NCI-H510A (cell line): Measurements from ENCODE around the gene ORAI3.
A peak's percentile ranks its signal among the peaks of the same experiment; 100 is the strongest.

Experiments used
- DNase-seq: peaks from one replicate; lab custom pipeline; 2025; lab: John Stamatoyannopoulos, UW

ORAI3 gene

DNA sequence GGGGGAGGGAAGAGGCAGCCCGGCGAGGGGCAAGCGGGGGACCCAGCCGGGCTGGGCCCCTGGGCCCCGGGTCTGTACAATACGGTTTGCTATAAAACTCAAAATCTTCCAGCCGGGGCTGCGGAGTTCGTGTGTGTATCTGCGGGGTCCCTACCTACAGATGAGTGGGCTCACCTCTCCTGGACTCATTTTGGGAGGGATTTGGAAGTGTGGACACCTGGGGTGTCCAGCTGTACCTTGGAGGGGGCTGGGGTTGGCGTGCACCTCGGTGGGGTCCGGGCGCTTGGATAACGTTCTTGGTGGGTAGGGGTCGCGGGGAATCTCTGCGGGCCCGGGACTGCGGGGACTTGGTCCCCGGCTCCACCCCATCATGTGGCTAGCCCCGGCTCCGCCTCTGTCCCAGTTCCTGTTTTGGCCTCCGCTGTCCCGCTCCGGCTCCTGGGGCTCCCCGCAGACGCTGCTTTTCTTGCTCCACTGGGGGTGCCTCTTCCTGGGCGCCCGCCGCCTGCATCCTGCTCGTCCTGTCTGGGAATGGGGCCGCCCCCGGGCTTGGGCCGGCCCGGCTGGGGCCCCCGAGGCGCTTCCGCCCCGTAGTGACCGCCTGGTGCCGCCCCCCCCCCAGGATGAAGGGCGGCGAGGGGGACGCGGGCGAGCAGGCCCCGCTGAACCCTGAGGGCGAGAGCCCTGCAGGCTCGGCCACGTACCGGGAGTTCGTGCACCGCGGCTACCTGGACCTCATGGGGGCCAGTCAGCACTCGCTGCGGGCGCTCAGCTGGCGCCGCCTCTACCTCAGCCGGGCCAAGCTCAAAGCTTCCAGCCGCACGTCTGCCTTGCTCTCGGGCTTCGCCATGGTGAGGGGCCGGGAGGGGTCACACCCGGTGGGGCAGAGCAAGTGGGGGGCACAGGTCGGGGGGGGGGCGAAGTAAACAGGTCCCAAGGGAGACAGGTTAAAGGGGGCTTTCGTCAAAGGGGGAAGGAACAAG is at the start of gene ORAI3:
ORAI3 (plus strand) TSS at position 402 of the 983 bp plus-strand sequence; CDS start at position 624, 222 bp downstream.
- peak; percentile 18 for DNase-seq

DNA sequence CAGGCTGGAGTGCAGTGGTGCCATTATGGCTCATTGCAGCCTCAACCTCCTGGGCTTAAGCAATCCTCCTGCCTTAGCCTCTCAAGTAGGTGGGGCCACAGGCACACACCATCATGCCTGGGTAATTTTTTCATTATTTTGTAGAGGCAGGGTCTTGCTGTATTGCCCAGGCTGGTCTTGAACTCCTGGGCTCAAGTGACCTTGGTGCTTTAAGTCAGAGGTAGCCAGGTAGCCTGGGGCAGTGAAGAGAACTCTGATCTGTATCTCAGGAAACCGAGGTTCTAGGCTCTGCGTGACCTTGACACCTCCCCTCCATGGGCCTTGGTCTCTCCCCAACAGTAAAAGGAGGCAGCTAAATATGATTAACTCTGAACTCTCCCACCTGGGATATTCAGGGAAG is 49.1 kb upstream of the ORAI3 start:
- DNase-seq: no peak

DNA sequence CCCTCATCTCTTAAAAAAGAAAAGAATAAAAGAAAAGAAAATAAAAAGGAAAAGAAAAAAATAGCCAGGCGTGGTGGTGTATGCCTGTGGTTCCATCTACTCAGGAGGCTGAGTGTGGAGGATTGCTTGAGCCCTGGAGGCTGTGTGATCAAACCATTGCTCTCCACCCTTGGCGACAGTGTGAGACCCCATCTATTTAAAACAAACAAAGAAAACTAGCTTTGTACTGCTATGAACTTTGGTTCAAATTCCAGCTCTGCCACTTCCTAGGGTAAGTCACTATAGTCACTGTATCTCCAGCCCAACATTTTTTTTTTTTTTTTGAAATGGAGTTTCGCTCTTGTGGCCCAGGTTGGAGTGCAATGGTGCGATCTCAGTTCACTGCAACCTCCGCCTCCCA is 48.3 kb upstream of the ORAI3 start:
- no peak for DNase-seq

DNA sequence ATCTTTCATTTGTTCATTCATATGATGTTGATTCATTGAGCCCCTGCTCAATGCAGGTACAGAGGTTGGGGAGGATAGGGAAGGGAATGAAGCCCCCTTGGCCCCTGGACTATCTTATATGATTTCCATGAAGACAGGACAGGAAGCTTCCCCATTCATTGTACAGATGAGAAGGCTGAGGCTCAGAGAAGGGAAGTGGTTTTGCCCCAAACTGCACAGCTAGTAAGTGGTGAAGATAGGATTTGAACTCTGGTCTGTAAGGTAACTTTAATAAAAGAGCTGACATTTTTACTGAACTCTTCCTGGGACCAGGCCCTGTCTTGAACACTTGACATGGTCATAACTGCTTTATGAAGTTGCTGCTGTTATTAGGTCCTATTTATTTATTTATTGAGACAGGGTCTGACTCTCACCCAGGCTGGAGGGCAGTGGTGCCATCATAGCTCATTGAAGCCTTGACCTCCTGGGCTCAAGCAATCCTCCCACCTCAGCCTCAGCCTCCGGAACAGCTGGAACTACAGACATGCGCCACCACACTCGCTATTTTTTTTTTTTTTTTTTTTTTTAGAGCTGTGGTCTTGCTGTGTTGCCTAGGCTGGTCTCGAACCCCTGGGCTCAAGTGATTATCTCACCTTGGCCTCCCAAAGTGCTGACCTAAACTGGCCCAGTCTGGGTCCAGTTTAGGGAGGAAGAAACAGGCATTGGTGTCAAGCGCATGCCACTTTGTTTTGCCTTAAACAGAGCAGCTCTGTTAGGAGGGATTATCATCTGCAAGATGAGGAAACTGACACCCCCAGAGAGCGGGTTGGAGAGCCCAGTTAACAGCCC is 47.5 kb upstream of the ORAI3 start:
- DNase-seq: no peak

DNA sequence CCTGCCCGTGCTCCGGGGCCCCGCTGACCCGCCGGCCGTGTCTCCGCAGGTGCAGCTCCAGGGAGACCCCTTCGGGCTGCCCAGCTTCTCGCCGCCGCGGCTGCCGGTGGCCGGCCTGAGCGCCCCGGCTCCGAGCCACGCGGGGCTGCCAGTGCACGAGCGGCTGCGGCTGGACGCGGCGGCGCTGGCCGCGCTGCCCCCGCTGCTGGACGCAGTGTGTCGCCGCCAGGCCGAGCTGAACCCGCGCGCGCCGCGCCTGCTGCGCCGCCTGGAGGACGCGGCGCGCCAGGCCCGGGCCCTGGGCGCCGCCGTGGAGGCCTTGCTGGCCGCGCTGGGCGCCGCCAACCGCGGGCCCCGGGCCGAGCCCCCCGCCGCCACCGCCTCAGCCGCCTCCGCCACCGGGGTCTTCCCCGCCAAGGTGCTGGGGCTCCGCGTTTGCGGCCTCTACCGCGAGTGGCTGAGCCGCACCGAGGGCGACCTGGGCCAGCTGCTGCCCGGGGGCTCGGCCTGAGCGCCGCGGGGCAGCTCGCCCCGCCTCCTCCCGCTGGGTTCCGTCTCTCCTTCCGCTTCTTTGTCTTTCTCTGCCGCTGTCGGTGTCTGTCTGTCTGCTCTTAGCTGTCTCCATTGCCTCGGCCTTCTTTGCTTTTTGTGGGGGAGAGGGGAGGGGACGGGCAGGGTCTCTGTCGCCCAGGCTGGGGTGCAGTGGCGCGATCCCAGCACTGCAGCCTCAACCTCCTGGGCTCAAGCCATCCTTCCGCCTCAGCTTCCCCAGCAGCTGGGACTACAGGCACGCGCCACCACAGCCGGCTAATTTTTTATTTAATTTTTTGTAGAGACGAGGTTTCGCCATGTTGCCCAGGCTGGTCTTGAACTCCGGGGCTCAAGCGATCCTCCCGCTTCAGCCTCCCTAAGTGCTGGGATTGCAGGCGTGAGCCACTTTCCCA is 46.6 kb upstream of the ORAI3 start:
- peak; percentile 63 for DNase-seq

DNA sequence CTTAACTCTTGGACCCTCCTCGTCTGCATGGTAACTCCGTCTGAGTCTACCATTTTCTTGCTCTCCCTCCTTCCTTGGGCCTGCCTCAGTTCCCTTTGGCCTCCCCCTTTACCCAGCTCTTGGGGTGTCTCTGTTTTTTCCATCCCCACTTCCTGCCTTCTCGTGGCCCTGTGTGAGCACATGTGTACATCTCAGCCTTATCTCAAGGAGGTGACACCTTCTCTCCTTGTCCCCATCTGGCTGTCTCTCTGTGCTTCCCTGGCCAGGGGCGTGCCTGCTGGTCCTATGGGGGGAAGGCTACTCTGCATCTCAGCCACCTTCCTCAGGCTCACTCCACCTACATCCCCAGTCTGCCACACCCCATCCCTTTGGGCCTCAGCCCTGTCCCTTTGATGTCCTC is 45.9 kb upstream of the ORAI3 start:
- DNase-seq: no peak

DNA sequence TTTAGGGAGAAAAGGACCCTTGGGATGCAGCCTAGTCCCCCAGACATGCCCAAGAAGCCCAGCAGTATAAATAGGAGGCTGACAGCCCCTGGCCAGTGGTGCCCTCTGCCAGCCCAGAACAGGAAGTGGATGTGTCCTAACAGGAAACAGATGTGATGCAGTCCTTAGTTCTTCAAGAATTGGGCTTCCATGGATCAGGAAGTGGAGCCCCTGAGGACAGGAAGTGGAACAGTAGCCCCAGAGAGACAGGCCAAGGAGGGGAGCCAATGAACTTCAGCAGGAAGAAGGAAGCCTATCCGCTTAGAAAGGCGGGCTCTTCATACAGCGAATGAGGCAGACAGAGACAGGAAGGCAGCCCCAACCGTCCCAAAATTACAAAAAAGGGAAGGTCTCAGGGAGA is 45.3 kb upstream of the ORAI3 start:
- DNase-seq: no peak

DNA sequence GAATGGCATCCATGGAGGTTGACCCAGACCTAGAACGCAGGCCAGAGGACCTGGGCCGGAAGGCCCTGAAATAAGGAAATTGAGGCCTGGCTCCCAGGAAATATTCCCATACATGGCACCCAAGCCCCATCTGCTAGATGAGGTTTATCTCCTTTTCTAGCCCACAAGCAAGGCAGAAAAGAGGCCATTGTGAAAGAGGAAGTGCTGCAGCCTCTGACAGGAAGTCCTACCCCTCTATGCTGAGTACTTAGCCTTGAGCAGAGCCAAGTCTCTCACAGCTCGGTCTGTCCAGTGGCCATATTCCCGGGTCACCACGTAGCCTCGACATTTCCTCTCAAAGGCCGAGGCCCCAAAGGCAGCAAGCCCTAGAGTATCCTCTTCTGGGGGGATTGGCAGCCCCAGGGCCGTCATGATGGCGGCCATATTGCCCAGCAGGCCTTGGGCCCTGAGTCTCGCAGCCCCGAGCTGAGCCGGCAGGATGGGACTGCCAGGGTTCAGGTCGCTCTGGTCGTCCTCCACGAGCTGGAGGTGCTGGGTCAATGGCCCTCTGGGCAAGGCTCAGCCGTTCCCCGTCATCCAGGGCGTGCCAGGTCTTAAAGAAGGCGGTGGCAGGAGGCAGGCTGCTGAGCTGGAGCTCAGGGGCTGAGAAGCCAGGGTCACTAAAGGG is 44.6 kb upstream of the ORAI3 start:
- DNase-seq: no peak

DNA sequence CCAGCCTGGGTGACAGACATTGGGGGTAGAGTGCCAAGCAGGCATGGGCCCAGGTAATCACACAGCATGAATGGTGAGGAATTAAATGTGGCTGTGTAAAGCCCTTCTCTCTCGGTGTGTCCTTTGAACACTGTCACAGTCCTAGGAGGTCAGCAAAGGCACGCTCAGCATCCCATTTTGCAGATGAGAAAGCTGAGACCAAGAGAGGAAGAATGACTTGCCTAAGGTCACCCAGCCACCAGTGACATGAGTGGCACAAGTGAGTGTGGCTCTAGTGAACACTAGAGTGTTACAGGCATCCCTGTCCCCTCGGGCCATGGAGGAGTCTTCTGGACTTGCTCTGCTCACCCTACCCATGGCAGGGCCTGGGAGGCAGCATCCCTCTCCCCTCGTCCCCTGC is 41.8 kb upstream of the ORAI3 start:
- DNase-seq: no peak

DNA sequence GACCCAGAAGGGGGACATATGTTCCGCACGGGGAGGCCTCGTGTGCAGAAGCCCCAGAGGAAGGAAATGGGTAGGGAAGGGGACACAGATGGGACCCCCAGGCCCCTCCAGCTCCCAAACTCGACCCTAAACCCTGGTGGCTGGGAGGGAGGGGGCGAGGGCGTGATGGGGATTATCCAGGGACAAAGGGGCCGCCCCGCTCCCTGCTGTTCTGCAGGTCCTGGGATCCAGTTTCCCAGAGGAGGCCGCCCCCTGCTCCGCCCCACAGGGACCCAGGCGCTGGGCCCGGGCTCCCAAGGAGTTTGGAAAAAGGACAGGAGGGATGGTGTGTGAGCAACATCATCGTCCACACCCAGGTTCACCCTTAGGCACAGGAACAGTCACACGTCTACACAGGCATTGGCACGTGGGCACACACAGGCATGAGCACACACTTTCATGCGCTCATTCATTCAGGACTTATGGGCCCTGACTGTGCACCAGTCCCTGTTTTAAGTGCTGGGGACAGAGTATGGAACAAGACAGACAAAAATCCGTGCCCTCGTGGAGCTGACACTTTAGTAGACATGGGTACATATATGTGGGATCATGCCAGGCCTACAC is 38.3 kb upstream of the ORAI3 start:
- DNase-seq: no peak

DNA sequence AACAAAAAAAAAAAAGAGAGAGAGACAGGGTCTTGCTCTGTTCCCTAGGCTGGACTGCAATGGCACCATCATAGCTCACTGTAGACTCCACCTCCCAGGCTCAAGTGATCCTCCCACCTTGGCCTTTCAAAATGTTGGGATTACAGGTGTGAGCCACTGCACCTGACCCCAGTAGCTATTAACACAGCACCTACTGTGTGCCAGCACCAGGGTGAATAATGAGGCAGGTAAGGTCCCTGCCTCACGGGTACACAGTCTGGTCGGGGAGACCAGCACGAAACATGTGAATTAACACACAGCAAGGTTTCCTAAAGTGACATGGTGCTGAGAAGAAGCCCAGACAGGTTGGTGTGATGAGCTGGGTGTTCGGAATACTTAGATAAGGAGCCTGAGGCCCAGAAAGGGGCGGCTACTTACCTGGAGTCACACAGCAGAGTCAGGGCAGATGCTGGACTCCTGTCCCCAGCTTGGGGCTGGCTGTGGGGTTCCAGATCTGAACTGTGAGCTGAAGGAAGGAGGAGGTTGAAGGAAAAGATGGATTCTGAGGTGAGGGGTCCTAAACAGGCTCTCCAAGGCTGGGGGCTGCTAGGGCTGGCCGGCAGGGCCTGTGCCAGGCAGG is 36.0 kb upstream of the ORAI3 start:
- DNase-seq: no peak

DNA sequence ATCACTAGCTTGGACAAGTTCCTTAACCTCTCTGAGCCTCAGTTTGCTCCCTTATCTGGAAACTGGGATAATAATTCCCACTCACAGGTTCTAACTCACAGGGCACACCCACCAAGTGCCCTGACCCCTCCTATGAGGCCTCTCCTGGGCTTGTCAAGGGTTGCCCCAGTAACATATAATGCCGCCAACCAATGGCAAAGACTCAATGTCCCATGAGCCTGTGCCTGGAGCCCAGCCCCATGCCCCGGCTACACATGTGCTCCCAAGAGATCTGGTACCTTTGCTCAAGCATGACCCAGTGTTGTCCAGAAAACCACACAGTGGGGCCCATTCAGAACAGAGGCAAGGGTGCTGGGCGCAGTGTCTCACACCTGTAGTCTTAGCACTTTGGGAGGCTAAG is 34.0 kb upstream of the ORAI3 start:
- DNase-seq: no peak

DNA sequence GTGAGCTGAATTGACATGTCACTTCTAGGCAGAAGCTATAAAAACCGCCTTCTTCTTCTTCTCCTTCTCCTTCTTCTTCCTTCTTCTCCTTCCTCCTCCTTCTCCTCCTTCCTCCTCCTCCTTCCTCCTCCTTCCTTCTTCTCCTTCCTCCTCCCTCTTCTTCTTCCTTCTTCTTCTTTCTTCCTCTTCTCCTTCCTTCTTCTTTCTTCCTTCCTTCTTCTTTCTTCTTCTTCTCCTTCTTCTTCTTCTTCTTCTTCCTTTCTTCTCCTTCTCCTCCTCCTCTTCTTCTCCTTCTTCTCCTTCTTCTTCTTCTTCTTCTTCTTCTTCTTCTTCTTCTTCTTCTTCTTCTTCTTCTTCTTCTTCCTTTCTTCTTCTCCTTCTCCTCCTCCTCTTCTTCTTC is 30.3 kb upstream of the ORAI3 start:
- no peak for DNase-seq

DNA sequence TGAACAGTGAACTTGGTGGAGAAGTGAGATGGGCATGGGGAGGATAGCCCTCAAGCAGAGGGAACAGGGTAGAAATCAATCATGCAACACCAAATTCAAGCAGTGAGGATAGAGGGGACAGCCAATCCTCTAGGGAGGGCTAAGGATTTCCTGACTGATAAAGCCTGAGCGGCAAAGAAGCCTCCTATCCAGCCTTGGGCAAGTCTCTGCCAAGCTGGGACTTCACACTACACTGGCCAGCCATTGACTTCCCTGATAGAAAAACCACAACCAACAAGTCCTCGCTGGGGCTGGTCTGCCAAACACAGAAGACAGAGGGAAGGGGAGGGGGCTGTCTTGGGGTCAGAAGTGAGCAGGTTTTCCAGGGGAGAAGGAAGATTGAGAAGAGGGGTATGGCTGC is 28.0 kb upstream of the ORAI3 start:
- no peak for DNase-seq

DNA sequence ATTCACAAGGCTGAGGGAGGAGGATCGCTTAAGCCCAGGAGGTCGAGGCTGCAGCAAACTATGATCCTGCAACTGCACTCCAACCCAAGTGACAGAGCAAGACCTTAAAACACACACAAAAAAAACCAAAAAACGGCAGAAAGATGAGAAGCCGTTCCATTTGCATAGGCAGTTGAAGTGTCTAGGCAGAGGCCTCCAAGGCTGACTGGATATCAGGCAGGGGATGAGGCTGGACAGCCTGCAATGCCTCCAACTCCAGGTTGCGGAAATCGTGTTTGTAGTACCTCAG is 27.5 kb upstream of the ORAI3 start:
- no peak for DNase-seq

DNA sequence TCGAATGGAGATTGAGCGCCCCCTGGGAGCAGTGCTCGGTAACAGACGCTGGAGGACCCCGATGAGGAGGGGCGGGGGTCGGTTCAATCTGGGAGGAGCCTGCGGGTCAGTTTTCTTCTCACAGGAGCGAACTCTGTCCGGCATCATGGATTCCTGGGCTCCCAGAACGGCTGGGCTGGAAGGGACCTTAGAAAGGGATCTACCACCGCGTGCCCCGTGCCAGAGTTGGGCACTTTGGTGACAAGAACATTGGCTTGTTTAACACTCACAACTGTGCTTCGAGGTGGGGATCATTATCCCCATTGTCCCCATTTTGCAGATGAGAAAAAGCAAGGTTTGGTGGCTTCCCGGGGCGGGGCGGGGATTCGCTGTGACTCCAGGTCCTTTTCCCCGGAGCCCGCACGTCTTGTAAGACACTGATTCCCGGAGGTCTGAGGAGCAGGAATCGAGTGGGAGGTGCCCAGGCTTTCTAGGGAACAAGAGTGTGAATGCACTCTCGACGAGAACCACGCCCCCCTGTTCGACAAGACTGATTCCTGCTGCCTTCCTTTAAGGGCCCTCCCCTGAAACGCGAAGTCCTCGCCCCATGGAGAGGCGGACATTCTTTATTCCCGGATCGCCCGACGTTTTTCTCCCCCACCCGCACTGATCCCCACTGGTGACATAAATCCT is 27.0 kb upstream of the ORAI3 start:
- peak; percentile 89 for DNase-seq

DNA sequence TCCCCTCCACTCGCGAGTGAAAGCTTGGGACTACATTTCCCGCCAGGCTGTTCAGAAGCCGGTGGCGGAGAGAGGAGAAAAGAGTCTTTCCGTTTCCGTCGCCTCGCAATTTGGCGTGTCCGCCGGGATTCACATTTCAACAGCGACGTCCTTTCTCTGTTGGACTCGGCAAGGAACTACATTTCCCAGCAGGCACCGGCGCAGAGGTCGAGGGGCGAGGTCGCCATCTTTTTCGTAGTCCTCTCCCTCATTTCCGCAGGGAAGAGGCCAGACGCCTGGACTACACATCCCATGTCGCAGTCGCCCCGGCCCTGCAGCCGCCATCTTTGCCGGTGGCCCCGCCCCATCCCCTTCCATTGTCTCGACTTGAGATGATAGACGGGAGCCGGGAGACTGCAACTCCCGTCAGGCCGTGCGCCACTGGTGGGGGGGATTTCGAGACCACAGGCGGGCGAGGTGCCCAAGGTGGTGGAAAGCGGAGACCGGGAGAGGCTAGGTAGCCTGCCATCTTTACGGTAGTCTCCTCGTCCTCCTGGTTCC is 26.4 kb upstream of the ORAI3 start:
- DNase-seq: peak; percentile 99

DNA sequence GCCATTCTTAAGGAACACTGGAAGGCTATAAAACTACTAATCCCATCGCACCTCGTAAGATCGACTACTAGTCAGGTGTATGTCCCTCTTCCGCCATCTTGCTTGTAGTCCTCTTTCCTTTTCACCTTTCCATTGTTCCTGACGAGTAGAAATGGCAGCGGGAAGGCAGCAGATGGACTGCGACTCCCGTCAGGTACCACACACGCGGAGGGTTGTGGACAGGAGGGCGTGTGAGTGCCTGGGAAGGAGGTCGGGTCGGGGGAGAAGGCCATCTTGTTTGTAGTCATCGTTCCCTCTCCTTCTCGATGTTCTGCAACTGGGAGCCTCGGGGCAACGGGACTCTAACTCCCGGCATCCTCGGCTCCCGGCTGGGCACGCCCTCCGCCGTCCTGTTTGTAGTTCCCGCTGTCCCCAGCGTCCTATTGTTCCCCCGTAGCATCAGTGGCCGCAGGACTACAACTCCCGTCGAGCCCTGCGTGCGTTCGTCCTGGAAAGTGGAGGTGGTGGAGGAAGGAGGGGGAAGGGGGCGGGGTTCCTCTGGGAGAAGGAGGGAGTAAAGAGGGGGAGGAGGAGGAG is 25.8 kb upstream of the ORAI3 start:
- DNase-seq: peak; percentile 99

DNA sequence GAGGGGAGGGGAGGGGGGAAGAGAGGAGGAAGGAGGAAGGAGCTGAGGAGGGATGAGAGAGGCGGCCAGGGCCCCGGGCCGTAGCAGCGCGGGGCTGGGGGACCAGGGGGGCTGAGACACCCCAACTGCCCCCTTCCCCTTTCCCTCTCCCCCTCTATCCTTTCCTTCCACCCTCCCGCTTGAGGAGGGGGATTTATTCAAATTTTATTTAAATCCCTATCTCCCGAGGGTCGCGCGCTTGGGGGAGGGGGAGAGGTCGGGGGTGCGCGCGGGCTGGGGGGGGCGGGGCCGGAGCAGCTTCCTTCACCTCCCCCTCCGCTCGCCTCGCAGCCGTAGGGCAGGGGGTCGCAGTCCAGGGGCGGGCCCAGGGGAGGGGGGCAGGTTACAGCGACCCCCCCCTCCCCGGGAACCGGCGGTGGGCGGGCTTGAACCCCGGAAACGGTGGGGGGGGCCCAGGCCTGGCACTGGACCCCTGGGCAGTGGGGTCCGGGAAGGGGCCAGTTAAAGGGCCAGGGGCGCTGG is 25.3 kb upstream of the ORAI3 start, which contains the start of gene FBXL19:
FBXL19 (plus strand) TSS at position 19 of the 522 bp plus-strand sequence. CDS start 2,183 bp downstream, outside the sequence.
- peak; percentile 66 for DNase-seq
